ENCODE data around the gene KIF22.

DNA sequence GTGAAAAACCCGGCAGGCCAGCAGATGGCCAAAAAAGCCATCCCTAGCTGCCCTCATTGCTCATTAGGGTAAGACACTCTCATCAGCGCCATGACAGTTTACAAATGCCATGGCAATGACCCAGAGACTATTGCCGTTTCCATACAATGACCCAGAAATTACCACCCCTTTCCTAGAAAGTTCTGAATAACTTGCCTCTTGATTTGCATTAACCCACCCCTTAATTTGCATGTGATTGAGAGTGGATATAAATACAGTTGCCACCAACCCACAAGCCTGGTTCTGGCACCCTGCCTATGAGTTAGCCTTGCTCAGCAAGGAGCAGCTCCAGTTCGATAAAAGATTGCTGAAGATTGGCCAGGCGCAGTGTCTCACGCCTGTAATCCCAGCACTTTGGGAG lies 28.7 kb upstream of the KIF22 start:
- TF ChIP-seq, protein P1, sequence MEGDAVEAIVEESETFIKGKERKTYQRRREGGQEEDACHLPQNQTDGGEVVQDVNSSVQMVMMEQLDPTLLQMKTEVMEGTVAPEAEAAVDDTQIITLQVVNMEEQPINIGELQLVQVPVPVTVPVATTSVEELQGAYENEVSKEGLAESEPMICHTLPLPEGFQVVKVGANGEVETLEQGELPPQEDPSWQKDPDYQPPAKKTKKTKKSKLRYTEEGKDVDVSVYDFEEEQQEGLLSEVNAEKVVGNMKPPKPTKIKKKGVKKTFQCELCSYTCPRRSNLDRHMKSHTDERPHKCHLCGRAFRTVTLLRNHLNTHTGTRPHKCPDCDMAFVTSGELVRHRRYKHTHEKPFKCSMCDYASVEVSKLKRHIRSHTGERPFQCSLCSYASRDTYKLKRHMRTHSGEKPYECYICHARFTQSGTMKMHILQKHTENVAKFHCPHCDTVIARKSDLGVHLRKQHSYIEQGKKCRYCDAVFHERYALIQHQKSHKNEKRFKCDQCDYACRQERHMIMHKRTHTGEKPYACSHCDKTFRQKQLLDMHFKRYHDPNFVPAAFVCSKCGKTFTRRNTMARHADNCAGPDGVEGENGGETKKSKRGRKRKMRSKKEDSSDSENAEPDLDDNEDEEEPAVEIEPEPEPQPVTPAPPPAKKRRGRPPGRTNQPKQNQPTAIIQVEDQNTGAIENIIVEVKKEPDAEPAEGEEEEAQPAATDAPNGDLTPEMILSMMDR (IDR thresholded peaks at IDR 0.05) = no peak
- TF ChIP-seq POLR2A (IDR thresholded peaks at IDR 0.05) = no peak

Data from right lobe of liver (tissue), 4 donors.